NK-92 (cell line): ENCODE measurements around the gene DLX5.

Source experiments
- DNase-seq: peaks from one replicate; lab custom pipeline; 2025; ENCODE audit not compliant: unreplicated experiment; lab: John Stamatoyannopoulos, UW

DLX5 gene

DNA sequence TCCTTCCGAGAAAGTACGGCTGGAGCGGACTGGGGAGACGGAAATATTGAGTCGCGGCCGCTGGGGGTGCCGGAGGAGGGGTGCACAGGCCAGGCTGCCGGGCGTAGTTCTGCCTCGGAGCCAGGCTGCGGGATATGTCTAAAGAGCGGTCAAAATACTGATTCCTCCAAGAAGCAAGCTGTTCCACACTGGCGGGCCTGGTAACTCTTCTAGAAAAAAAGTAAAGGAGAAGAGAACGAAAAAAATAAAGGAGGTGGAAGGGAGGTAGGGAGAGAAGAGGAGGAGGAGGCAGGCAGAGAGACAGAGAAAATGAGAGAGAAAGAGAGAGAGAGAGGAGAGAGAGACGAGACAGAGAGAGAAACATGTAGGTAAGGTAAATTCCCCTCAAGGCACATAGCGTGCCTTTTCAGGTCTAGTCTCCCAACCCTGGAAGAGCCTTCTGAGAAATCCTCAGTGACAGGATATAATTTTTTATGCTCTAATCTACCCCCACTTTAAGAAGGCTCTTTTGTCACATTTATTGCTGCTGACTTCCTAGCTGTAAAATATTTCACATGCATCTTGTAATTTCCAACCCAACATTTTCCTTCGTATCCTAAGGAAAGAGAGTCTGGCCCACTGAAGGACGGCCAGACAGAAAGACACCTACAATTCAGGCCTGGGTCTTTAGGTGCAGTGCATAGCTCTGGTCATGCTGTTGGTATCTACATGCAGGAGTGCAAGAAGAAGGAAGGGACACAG lies 5.7 kb downstream of the DLX5 start:
- DNase-seq: no peak

DNA sequence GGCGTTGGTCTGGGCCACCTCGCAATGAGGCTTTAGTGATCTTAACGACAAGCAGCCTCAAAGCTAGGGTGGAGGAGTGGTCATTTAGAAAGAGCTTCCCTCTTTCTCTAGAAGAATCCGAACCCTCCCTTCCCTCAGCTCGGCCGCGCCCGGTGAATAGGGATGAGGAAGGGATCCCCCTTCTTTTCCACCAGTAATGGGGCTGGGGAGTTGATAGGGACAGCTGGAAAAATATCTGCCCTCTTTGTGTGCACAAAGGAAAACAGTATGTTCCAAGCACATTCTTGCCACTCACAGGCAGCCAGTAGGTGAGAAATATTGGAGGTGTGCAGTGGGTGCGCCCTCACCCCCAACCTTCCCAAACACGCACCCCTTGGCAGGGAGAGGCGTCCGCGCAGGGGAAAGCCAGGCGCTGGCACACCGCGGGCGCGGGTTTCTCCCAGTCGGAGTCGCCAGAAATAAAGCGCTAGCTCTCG lies 6.5 kb downstream of the DLX5 start:
- no peak for DNase-seq

DNA sequence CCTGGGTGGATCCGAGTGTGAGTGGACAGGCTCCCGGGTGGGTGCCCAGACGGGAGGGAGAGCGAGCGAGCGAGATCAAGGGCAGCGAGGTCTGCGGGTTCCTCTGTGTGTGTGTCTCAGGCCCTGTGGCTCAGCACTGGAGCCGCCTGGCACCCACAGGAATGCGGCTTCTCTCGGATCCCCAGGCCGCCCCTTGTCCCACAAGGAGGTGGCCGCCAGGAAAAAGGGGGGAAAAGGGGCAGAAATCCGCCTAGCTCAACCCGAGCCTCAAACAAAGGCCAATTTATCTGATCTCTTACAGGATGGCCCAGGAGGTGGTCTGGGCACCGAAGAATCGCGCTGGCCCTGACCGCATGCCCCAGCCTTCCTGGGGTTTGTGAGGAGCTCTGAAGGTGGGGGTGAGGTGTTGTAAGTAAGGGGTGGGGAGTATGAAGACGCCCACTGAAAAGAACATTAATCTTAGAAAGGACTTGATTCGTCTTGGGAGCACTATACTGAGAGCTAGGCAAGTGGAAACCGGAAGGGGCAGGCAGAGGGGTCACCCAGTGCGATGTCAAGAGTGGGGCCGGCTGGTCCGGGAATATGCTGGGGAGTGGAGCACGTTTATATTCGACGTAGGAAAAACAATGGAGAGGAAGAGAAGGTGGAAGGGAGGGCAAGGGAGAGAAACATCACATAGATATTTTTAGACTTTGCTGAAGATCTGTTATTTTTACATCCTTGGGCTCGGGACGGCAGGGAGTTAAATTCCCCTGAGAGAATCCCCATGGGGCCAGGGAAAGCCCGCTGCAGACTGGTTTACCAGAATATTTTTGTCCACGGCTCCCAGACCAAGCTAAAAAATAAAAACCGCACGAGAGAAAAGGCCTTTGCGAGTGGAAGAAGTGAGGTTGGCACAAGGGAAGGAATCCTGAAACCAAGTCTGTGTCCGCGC lies 7.2 kb downstream of the DLX5 start:
- DNase-seq: no peak

- no peak for DNase-seq
Measured at GRCh38 chr7:97016381-97017191, 8.0 kb downstream of the DLX5 start.

- DNase-seq: no peak
Measured at GRCh38 chr7:97015756-97016380, 8.8 kb downstream of the DLX5 start.

- DNase-seq: no peak
Measured at GRCh38 chr7:97015279-97015678, 9.4 kb downstream of the DLX5 start.

DNA sequence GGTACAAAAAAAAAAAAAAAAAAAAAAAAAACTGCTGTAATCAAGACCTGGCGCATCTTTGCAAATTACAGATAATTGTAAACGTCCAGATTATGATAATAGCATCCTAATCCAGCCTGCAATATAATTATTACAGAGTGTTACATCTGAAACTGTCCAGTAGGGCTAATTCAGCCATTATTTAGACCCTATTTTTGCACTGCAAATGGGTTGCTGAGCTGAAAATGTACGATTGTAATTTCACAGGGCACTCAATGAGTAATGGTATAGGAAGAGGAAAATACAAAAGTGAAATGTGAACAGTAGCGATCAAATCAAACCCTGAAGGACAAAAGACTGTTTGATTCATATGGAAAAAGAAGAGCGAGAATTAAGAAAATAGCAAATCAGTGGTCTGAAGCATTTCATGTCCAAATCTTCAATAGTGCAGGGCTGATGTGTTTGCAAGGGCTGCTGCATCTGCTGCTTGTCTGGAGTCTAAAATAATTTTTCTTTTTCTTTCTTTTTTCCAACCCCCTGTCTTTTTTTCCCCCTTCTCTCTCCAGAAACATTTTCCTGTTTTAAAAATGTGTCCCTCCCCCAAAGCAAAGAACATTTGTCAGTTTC lies 10.4 kb downstream of the DLX5 start:
- no peak for DNase-seq

GRCh38 chr7:97013845-97014134 lies 10.8 kb downstream of the DLX5 start:
- no peak for DNase-seq

DNA sequence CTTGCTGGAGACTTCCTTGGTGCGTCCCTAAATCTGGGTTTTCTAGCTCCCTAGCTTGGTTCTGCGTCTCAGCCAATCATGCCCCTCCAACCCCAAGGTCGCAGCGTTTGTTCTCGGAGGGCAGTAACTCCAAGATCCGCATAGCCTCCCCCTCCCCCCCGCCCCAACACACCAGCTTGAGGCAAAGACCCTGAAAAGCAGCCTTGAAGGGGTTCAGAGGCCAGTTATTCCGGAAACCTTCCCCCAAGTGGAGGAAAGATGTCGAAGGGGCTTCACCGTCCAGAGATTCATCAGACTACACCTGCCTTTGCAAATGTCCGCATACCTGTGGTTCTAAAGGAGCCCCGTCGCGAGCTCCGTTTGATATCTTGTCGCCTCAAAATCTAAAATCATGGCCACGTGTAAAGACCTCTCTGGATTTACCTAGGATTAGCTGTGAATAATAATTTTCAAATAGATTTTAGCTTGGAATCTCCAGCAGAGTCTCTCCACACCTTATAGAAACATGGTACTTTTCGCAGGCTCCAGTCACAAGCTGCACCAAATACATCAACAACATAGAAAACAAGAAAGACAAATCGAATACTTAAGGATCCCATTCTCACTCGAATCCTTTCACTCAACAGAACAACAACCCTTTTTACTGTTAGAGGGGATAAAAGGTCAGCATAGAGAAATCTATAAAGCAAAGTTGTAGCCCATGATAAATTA lies 11.3 kb downstream of the DLX5 start:
- DNase-seq: no peak

GRCh38 chr7:97012365-97013133 lies 12.1 kb downstream of the DLX5 start:
- no peak for DNase-seq

GRCh38 chr7:97011536-97012364 lies 12.9 kb downstream of the DLX5 start:
- DNase-seq: no peak

DNA sequence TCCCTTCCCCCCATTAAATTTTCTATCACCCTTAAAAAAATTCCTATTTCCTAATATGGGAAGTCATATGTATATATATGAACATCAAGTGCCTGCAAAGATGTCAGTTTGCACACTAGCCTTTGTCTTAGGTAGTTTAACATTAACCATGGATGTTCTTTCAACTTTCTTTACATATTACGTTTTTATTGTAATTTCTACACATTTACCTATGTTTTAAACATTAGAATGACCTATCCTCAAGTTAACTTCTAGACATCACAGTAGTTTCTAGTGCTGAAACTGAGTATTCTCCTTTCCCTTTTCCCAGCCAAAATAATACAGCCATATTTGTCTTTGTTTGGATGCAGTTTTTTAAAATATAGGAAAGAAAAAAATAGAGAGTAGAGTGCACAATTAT lies 13.5 kb downstream of the DLX5 start:
- DNase-seq: no peak

GRCh38 chr7:97009753-97010732 lies 14.6 kb downstream of the DLX5 start:
- no peak for DNase-seq

DNA sequence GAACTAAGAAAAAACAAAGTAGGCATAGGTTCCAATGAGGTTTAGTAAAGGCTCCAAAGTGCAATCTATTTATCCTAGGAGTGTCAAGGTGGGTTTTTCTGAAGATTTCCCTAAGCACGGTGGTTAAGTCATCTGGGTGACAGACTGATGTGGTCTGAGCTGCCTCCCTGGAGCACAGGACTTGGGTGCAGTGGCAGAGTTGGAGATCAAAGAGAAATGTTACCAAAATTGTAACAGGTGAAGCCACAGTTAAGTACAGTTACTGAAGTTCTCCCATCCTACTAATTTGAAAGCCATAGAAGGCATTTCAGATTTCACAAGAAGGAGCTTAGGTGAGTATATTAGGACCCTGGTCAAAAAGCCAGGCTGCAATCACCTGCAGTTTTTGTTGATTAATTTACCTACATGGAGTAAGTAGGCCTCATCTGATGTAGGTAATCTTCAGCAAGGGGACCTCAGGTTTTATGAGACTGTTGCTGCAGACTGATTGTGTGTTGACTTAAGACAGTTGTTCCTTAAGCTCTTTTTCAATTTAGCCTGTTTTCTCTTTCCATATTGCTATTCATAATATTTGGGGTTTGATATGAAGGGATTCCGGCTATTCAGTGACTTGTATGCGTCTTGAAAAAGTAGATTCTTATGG lies 16.2 kb downstream of the DLX5 start:
- DNase-seq: no peak

- DNase-seq: no peak
Measured at GRCh38 chr7:97007583-97007861, 17.1 kb downstream of the DLX5 start.

- DNase-seq: no peak
Measured at GRCh38 chr7:97006816-97007582, 17.6 kb downstream of the DLX5 start.
